ENCODE measurements around the gene FAM47E. TPM values are rescaled to one million over a fixed set of nuclear protein-coding genes. Genes with fewer than 3 reads are reported as not detected.

The FAM47E gene
- total and polyA plus RNA-seq, 2 of the 13 experiments (the other 11 are each of a cell fraction or from before 2014, with no cell fraction given), result 0.33 to 0.66 TPM

DNA sequence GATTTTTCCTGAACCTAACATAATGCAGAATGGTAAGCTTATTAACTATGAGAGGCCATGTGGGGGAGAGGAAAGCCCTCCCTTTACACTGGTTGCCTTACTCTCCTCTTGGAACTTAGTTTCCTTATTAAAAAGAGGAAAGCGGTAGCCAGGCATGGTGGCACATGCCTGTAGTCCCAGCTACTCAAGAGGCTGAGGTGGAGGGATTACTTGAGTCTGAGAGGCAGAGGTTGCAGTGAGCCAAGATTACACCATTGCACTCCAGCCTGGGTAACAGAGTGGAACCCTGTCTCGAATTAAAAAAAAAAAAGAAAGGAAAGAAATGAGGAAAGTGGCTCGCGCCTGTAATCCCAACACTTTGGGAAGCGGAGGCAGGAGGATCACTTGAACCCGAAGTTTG is 2.0 kb downstream of the FAM47E start:
- ATAC-seq, result no peak
- no peak overlapping the region for H3K9ac ChIP-seq (ENCODE audit: insufficient read depth, low read depth, low read length)
- no peak overlapping the region for H3K4me3 ChIP-seq (replicated peaks in 1 of 3; ENCODE audit: insufficient read depth in 1 of 3, low read depth in 2 of 3, low read length in 3 of 3)
- H2AFZ ChIP-seq (ENCODE audit: low read length), result no peak overlapping the region
- no peak for FAIRE-seq
- no peak overlapping the region for H3K27ac ChIP-seq (ENCODE audit: extremely low read length, insufficient read depth, low read length)
- no peak overlapping the region for H3K4me2 ChIP-seq (ENCODE audit: low read depth, low read length)
- no peaks in the 10 kb centered on the region for H3K9me3 ChIP-seq (ENCODE audit: low read length)
- no TSS peak for BruUV-seq (replicated peaks)
- no peaks in the 10 kb centered on the region; a peak in 1 of 5 replicates for H3K27me3 ChIP-seq (ENCODE audit: control insufficient read depth in 1 of 2, insufficient read depth in 2 of 2, low read length in 2 of 2)
- in situ Hi-C loops (cut with HindIII; ENCODE audit: extremely low pct_ligation_motif_present, low pct_unique_long_range_greater_than_20kb), result loop anchor here (10.0 kb wide), 1 partner anchor 121 kb away; no protein-coding TSS in a partner anchor
- CTCF ChIA-PET (ENCODE audit: low intra/inter-chr PET ratio, low total read pairs), result interaction anchor here (3.0 kb wide), 1 partner anchor 124 kb away, joined by 28 read pairs; no protein-coding TSS in a partner anchor
- no peaks in the 10 kb centered on the region for H4K20me1 ChIP-seq (ENCODE audit: insufficient read depth, low read length)
- H3K36me3 ChIP-seq (replicated peaks in 1 of 2; ENCODE audit: control insufficient read depth in 1 of 2, insufficient read depth in 2 of 2, low read length in 2 of 2), result no peaks in the 10 kb centered on the region
- H3K79me2 ChIP-seq (ENCODE audit: insufficient read depth, low read length), result no peaks in the 10 kb centered on the region
- 49% methylated on average over 6 of the region's 6 CpGs for WGBS (ENCODE audit: low lambda C conversion rate)
- POLR2A ChIA-PET, result no interaction called here
- intact Hi-C loops (cut with micrococcal nuclease; ENCODE audit: unreplicated experiment), result loop anchor here (2.0 kb wide), 1 partner anchor 47 kb away; no protein-coding TSS in a partner anchor
- DNase-seq (ENCODE audit: low spot score), result no peak
- H3K4me1 ChIP-seq (ENCODE audit: insufficient read depth, low read length), result peaks cover 30% of the 10 kb centered on the region
- no peak for TF ChIP-seq ZNF253 (CRISPR knock-in tag; IDR thresholded peaks at IDR 0.05; ENCODE audit: borderline replicate concordance)
- TF ChIP-seq, protein P1, sequence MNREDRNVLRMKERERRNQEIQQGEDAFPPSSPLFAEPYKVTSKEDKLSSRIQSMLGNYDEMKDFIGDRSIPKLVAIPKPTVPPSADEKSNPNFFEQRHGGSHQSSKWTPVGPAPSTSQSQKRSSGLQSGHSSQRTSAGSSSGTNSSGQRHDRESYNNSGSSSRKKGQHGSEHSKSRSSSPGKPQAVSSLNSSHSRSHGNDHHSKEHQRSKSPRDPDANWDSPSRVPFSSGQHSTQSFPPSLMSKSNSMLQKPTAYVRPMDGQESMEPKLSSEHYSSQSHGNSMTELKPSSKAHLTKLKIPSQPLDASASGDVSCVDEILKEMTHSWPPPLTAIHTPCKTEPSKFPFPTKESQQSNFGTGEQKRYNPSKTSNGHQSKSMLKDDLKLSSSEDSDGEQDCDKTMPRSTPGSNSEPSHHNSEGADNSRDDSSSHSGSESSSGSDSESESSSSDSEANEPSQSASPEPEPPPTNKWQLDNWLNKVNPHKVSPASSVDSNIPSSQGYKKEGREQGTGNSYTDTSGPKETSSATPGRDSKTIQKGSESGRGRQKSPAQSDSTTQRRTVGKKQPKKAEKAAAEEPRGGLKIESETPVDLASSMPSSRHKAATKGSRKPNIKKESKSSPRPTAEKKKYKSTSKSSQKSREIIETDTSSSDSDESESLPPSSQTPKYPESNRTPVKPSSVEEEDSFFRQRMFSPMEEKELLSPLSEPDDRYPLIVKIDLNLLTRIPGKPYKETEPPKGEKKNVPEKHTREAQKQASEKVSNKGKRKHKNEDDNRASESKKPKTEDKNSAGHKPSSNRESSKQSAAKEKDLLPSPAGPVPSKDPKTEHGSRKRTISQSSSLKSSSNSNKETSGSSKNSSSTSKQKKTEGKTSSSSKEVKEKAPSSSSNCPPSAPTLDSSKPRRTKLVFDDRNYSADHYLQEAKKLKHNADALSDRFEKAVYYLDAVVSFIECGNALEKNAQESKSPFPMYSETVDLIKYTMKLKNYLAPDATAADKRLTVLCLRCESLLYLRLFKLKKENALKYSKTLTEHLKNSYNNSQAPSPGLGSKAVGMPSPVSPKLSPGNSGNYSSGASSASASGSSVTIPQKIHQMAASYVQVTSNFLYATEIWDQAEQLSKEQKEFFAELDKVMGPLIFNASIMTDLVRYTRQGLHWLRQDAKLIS (CRISPR knock-in tag; IDR thresholded peaks at IDR 0.05), result no peak
- no peak for TF ChIP-seq ZNF589 (CRISPR knock-in tag; conservative IDR thresholded peaks at IDR 0.05)
- TF ChIP-seq, protein P2, sequence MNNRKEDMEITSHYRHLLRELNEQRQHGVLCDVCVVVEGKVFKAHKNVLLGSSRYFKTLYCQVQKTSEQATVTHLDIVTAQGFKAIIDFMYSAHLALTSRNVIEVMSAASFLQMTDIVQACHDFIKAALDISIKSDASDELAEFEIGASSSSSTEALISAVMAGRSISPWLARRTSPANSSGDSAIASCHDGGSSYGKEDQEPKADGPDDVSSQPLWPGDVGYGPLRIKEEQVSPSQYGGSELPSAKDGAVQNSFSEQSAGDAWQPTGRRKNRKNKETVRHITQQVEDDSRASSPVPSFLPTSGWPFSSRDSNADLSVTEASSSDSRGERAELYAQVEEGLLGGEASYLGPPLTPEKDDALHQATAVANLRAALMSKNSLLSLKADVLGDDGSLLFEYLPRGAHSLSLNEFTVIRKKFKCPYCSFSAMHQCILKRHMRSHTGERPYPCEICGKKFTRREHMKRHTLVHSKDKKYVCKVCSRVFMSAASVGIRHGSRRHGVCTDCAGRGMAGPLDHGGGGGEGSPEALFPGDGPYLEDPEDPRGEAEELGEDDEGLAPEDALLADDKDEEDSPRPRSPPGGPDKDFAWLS (CRISPR knock-in tag; IDR thresholded peaks at IDR 0.05; ENCODE audit: borderline replicate concordance), result no peak
- TF ChIP-seq ZNF205 (CRISPR knock-in tag; IDR thresholded peaks at IDR 0.05), result no peak
- no peak for TF ChIP-seq ZNF12 (CRISPR knock-in tag; IDR thresholded peaks at IDR 0.05)
- no peak for TF ChIP-seq ZNF556 (CRISPR knock-in tag; IDR thresholded peaks at IDR 0.05; ENCODE audit: borderline replicate concordance)
- TF ChIP-seq, protein P3, sequence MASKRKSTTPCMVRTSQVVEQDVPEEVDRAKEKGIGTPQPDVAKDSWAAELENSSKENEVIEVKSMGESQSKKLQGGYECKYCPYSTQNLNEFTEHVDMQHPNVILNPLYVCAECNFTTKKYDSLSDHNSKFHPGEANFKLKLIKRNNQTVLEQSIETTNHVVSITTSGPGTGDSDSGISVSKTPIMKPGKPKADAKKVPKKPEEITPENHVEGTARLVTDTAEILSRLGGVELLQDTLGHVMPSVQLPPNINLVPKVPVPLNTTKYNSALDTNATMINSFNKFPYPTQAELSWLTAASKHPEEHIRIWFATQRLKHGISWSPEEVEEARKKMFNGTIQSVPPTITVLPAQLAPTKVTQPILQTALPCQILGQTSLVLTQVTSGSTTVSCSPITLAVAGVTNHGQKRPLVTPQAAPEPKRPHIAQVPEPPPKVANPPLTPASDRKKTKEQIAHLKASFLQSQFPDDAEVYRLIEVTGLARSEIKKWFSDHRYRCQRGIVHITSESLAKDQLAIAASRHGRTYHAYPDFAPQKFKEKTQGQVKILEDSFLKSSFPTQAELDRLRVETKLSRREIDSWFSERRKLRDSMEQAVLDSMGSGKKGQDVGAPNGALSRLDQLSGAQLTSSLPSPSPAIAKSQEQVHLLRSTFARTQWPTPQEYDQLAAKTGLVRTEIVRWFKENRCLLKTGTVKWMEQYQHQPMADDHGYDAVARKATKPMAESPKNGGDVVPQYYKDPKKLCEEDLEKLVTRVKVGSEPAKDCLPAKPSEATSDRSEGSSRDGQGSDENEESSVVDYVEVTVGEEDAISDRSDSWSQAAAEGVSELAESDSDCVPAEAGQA (IDR thresholded peaks at IDR 0.05; ENCODE audit: low read depth), result no peak
- TF ChIP-seq, protein P3 (CRISPR knock-in tag; IDR thresholded peaks at IDR 0.05; ENCODE audit: borderline replicate concordance), result no peak
- no peak for TF ChIP-seq XBP1 (CRISPR knock-in tag; IDR thresholded peaks at IDR 0.05)
- TF ChIP-seq IRX3 (CRISPR knock-in tag; IDR thresholded peaks at IDR 0.05; ENCODE audit: borderline replicate concordance, low read depth), result no peak
- TF ChIP-seq GATAD2A (CRISPR knock-in tag; IDR thresholded peaks at IDR 0.05), result no peak
